ENCODE data around the gene SHC4.

The SHC4 gene

DNA sequence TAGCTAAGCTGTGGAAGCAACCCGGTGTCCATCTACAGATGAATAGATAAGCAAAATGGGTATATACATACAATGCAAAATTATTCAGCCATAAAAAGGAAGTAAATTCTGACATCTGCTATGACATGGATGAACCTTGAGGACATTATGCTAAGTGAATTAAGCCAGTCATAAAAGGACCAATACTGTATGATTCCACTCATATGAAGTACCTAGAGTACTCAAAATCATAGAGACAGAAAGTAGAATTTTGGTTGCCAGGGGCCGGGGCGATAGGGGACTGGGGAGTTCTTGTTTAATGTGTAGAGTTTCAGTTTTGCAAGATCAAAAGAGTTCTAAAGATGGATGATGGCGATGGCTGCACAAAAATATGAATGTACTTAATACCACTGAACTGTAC is 75.5 kb downstream of the SHC4 start:
- Histone ChIP-seq H3K27me3 (ENCODE audit: insufficient read depth, poor library complexity, severe bottlenecking) (no peaks in the 10 kb centered on the region), H3K27ac (replicated peaks) (no peak overlapping the region), H3K4me3 (replicated peaks; ENCODE audit: insufficient read depth, low read length) (no peak overlapping the region)
- DNase-seq (ENCODE audit: low read depth in 1 of 2, low spot score in 1 of 2), result no peak
- TF ChIP-seq GABPA (IDR thresholded peaks at IDR 0.05; ENCODE audit: low read depth), result no peak

DNA sequence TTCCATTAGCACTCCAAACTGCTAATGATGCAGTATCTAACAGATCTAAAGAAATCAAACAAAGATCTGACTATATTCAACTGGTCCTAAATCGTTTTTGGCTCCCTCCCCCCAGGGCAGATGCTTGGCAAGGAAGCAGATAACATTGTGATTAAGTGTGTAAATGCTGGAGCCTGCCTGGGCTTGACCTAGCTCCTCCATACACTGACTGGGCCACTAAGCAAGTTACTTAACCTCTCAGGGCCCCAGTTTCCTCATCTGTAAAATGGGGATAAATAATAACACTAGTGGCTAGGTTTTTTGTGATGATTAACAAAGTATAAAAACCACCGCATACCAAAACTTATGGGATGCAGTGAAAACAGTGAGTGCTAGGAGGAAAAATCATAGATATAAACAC is 76.6 kb downstream of the SHC4 start:
- no peak for DNase-seq (ENCODE audit: low read depth in 1 of 2, low spot score in 1 of 2)
- Histone ChIP-seq H3K4me3 (replicated peaks; ENCODE audit: insufficient read depth, low read length) (no peak overlapping the region), H3K27ac (replicated peaks) (no peak overlapping the region), H3K27me3 (ENCODE audit: insufficient read depth, poor library complexity, severe bottlenecking) (no peaks in the 10 kb centered on the region)
- TF ChIP-seq, protein P1, sequence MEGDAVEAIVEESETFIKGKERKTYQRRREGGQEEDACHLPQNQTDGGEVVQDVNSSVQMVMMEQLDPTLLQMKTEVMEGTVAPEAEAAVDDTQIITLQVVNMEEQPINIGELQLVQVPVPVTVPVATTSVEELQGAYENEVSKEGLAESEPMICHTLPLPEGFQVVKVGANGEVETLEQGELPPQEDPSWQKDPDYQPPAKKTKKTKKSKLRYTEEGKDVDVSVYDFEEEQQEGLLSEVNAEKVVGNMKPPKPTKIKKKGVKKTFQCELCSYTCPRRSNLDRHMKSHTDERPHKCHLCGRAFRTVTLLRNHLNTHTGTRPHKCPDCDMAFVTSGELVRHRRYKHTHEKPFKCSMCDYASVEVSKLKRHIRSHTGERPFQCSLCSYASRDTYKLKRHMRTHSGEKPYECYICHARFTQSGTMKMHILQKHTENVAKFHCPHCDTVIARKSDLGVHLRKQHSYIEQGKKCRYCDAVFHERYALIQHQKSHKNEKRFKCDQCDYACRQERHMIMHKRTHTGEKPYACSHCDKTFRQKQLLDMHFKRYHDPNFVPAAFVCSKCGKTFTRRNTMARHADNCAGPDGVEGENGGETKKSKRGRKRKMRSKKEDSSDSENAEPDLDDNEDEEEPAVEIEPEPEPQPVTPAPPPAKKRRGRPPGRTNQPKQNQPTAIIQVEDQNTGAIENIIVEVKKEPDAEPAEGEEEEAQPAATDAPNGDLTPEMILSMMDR (IDR thresholded peaks at IDR 0.05; ENCODE audit: insufficient read depth, low read length), result no peak
- no peak for TF ChIP-seq SPI1 (IDR thresholded peaks at IDR 0.05; ENCODE audit: borderline replicate concordance, low read depth)
- no peak for TF ChIP-seq POLR2AphosphoS5 (IDR thresholded peaks at IDR 0.05; ENCODE audit: low read depth)
- TF ChIP-seq GABPA (IDR thresholded peaks at IDR 0.05; ENCODE audit: low read depth), result no peak
- TF ChIP-seq, protein P2, sequence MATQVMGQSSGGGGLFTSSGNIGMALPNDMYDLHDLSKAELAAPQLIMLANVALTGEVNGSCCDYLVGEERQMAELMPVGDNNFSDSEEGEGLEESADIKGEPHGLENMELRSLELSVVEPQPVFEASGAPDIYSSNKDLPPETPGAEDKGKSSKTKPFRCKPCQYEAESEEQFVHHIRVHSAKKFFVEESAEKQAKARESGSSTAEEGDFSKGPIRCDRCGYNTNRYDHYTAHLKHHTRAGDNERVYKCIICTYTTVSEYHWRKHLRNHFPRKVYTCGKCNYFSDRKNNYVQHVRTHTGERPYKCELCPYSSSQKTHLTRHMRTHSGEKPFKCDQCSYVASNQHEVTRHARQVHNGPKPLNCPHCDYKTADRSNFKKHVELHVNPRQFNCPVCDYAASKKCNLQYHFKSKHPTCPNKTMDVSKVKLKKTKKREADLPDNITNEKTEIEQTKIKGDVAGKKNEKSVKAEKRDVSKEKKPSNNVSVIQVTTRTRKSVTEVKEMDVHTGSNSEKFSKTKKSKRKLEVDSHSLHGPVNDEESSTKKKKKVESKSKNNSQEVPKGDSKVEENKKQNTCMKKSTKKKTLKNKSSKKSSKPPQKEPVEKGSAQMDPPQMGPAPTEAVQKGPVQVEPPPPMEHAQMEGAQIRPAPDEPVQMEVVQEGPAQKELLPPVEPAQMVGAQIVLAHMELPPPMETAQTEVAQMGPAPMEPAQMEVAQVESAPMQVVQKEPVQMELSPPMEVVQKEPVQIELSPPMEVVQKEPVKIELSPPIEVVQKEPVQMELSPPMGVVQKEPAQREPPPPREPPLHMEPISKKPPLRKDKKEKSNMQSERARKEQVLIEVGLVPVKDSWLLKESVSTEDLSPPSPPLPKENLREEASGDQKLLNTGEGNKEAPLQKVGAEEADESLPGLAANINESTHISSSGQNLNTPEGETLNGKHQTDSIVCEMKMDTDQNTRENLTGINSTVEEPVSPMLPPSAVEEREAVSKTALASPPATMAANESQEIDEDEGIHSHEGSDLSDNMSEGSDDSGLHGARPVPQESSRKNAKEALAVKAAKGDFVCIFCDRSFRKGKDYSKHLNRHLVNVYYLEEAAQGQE (IDR thresholded peaks at IDR 0.05; ENCODE audit: insufficient replicate concordance, low read depth), result no peak

DNA sequence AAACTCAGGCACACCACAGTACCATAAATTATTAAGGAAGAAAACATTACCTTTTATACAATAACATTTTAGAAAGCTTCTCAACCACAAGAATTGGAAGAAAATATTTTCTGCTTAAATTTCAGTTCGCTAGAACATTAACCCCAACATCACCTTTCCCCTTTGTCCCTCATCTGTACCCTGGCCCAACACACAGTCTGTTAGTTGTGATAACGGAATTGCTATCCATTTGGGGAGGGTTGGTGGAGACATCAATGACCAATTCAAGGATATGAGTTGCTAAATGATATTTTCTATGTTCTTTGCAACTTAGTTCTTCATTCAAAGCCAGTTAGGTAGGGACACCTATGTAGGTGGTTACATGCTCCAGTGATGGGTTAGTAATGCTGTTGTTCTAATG is 80.0 kb downstream of the SHC4 start:
- Histone ChIP-seq H3K27ac (replicated peaks) (no peak overlapping the region), H3K27me3 (ENCODE audit: insufficient read depth, poor library complexity, severe bottlenecking) (no peaks in the 10 kb centered on the region), H3K4me3 (replicated peaks; ENCODE audit: insufficient read depth, low read length) (no peak overlapping the region)
- TF ChIP-seq SPI1 (IDR thresholded peaks at IDR 0.05; ENCODE audit: borderline replicate concordance, low read depth), result no peak
- TF ChIP-seq, protein P2 (IDR thresholded peaks at IDR 0.05; ENCODE audit: insufficient replicate concordance, low read depth), result no peak
- TF ChIP-seq POLR2AphosphoS5 (IDR thresholded peaks at IDR 0.05; ENCODE audit: low read depth), result no peak
- no peak for TF ChIP-seq GABPA (IDR thresholded peaks at IDR 0.05; ENCODE audit: low read depth)
- TF ChIP-seq, protein P1 (IDR thresholded peaks at IDR 0.05; ENCODE audit: insufficient read depth, low read length), result no peak
- no peak for DNase-seq (ENCODE audit: low read depth in 1 of 2, low spot score in 1 of 2)

DNA sequence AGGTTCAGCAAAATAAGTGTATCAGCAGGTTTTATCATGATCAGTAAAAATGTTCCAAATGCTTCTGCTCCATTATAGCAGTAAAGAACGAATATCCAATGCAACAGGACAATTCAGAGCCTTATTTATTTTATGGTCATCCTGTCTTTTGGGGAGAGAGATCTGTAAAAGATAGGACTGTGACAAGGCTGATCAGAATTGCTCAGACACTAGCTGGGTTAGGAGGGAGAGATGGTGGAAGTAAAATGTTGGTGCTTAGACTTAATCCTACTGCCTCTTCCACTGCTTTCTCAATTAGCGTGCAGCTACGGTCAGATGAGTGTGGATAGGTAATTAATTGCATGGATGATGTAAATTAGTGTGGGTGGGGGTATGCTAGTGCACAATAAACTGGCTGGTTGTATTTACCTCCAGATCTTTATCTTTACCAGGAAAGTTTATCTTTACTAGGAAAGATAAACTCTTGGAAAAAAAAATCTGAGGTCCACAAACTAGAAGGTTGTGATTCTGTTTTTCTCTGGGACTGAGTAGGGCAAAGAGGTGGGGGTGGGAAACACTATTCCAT is 83.6 kb downstream of the SHC4 start:
- no peak overlapping the region for H3K27ac ChIP-seq (replicated peaks)

More for the DNA sequence above, 83.6 kb downstream of the SHC4 start:
- Histone ChIP-seq H3K27me3 (ENCODE audit: insufficient read depth, poor library complexity, severe bottlenecking) (no peaks in the 10 kb centered on the region), H3K4me3 (replicated peaks; ENCODE audit: insufficient read depth, low read length) (no peak overlapping the region)
- TF ChIP-seq, protein P2 (IDR thresholded peaks at IDR 0.05; ENCODE audit: insufficient replicate concordance, low read depth), result no peak
- TF ChIP-seq, protein P1 (IDR thresholded peaks at IDR 0.05; ENCODE audit: insufficient read depth, low read length), result no peak
- no peak for TF ChIP-seq GABPA (IDR thresholded peaks at IDR 0.05; ENCODE audit: low read depth)
- TF ChIP-seq SPI1 (IDR thresholded peaks at IDR 0.05; ENCODE audit: borderline replicate concordance, low read depth), result no peak
- no peak for TF ChIP-seq POLR2AphosphoS5 (IDR thresholded peaks at IDR 0.05; ENCODE audit: low read depth)
- DNase-seq (ENCODE audit: low read depth in 1 of 2, low spot score in 1 of 2), result no peak
